GM23248 (cell line): ENCODE results near the gene HAND1. TPM values are rescaled to one million over a fixed set of nuclear protein-coding genes. Genes with fewer than 3 reads are reported as not detected.

Experiments
- DNase-seq: peaks from one replicate; pipeline ENCODE4 v3.0.0-alpha.2; 2015
- H2AFZ ChIP-seq: fragments of 200-600 bp; sonication (generic); 2 replicates; pipeline ENCODE4 v1.6.1; 2016; ENCODE audit warnings: antibody characterized with exemption
- H3F3A ChIP-seq: fragments of 200-600 bp; sonication (generic); 2 replicates; pipeline ENCODE4 v1.6.1; 2016; ENCODE audit warnings: mild to moderate bottlenecking, antibody characterized with exemption, mixed run types; ENCODE audit not compliant: insufficient read depth
- H3K27ac ChIP-seq: fragments of 200-600 bp; sonication (generic); 2 replicates; pipeline ENCODE4 v1.5.1; 2016; ENCODE audit warnings: mild to moderate bottlenecking
- H3K27me3 ChIP-seq: fragments of 200-600 bp; sonication (generic); replicated peaks from 2 replicates; pipeline ENCODE4 v1.6.1; 2016; ENCODE audit warnings: mild to moderate bottlenecking; ENCODE audit not compliant: insufficient read depth
- H3K36me3 ChIP-seq: fragments of 200-600 bp; sonication (generic); 2 replicates; pipeline ENCODE4 v1.6.1; 2016; ENCODE audit warnings: low read depth, mild to moderate bottlenecking
- H3K4me1 ChIP-seq: fragments of 200-600 bp; sonication (generic); 2 replicates; pipeline ENCODE4 v1.6.1; 2016; ENCODE audit warnings: mild to moderate bottlenecking; ENCODE audit not compliant: insufficient read depth
- H3K4me2 ChIP-seq: fragments of 200-600 bp; sonication (generic); one replicate; pipeline ENCODE4 v1.6.1; 2016; ENCODE audit warnings: mild to moderate bottlenecking; ENCODE audit not compliant: unreplicated experiment
- H3K4me3 ChIP-seq: fragments of 200-600 bp; sonication (generic); 2 replicates; pipeline ENCODE4 v1.5.1; 2016; ENCODE audit warnings: mild to moderate bottlenecking
- H3K79me2 ChIP-seq: fragments of 200-600 bp; sonication (generic); 2 replicates; pipeline ENCODE4 v1.6.1; 2016; ENCODE audit warnings: mild to moderate bottlenecking; ENCODE audit not compliant: insufficient read depth
- H3K9ac ChIP-seq: fragments of 200-600 bp; sonication (generic); 2 replicates; pipeline ENCODE4 v1.6.1; 2016; ENCODE audit warnings: mild to moderate bottlenecking
- H3K9me2 ChIP-seq: fragments of 200-600 bp; sonication (generic); 2 replicates; pipeline ENCODE4 v1.6.1; 2016; ENCODE audit warnings: mixed run types, mild to moderate bottlenecking, moderate library complexity; ENCODE audit not compliant: insufficient read depth
- H3K9me3 ChIP-seq: fragments of 200-600 bp; sonication (generic); one replicate; pipeline ENCODE4 v1.6.1; 2017; ENCODE audit warnings: low read depth
- H4K20me1 ChIP-seq: fragments of 200-600 bp; sonication (generic); 2 replicates; pipeline ENCODE4 v1.6.0; 2016; ENCODE audit not compliant: insufficient read depth
- EZH2 ChIP-seq: fragments of 200-600 bp; sonication (generic); IDR thresholded peaks from 2 replicates; pipeline ENCODE4 v1.6.1; 2018; ENCODE audit warnings: antibody characterized with exemption, mild to moderate bottlenecking; ENCODE audit not compliant: insufficient read depth, poor library complexity, severe bottlenecking
- EZH2phosphoT487 ChIP-seq: fragments of 200-600 bp; sonication (generic); IDR thresholded peaks from 2 replicates; pipeline ENCODE4 v1.6.1; 2018; ENCODE audit warnings: antibody characterized with exemption, moderate library complexity, mild to moderate bottlenecking, low read depth; ENCODE audit not compliant: insufficient read depth
- WGBS, 2 experiments: methylation state at CpG; one replicate each; pipeline ENCODE4 v1.1.6; 2015 to 2017; ENCODE audit warnings: low lambda C conversion rate in 2 of 2, low coverage in 1 of 2; ENCODE audit errors: missing lambda C conversion rate in 2 of 2; 5-methylcytosine and 5-hydroxymethylcytosine counted together
- in situ Hi-C: fragments of 300-500 bp; cut with MboI; formaldehyde crosslinking; loops from 2 replicates; pipeline ENCODE4 v1.15.0; 2020
- polyA plus RNA-seq: library from polyadenylated mRNA; unstranded; fragments of >200 nt; fragmentation: Nextera tagmentation; extraction: Ambion mirVana; gene quantifications from 2 replicates; pipeline ENCODE4 v1.2.1, GENCODE V29; 2016
- total RNA-seq: library from RNA; depleted of rRNA; stranded (reverse); fragments of >200 nt; shearing (Covaris generic); gene quantifications from 2 replicates; pipeline ENCODE4 v1.2.3, GENCODE V29; 2014

HAND1 gene
- total and polyA plus RNA-seq, 2 experiments from 2014 or later, result not detected

DNA sequence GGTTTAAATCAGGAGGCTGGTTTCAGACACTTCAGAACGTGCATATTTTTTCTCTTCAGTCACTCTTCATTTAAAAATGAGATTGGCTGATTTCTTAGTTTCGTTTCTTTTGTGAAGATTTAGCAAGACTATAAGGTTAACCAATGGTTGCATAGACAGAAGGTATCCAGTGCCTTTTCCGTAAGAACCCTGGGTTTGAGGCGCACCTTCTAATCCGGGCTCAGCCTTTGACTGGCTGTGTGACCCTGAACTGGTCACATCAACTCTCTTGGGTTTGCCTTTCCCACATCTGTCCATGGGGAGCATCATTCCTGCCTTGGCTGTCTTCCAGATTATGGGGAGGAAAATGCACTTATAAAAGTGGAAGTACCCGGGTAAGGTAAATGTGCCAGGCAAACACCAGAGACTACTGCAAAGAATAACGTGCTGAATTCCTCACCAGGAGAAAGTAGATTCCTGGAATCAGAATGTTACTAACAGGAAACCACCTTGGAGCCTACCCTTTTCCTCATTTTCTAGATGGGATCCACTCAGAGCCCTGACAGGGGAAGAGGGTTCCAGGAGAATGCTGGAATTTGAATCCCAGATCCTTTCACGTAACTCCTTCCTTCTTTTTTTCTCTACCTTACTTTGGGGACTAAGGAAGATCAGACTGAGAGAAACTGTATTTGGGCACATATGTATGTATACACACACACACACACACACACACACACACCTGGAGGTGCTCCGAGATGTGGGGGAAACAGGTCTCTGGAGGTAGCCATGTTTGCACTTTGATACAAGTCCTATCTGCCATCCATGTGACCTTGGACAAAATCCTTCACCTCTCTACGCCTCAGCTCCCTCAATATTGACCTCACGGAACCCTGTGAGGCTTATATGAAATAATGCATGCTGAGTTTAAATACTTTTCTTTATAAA, 6.8 kb downstream of the HAND1 start:
- Histone ChIP-seq H3K4me2 (no peak overlapping the region), H3K27me3 (peaks cover 65% of the 10 kb centered on the region), H3K27ac (no peak overlapping the region), H3K4me1 (no peaks in the 10 kb centered on the region), H3K9me3 (no peaks in the 10 kb centered on the region), H3F3A (0 out of 2 replicates have a peak, but pooled peaks cover 4% of the 10 kb centered on the region), H2AFZ (no peak overlapping the region), H4K20me1 (no peaks in the 10 kb centered on the region), H3K4me3 (no peak overlapping the region), H3K9ac (no peak overlapping the region), H3K36me3 (no peaks in the 10 kb centered on the region), H3K79me2 (no peaks in the 10 kb centered on the region), H3K9me2 (no peaks in the 10 kb centered on the region)
- in situ Hi-C loops, result loop anchor here (25.0 kb wide), 1 partner anchor 341 kb away; no protein-coding TSS in a partner anchor
- no peak for TF ChIP-seq EZH2
- TF ChIP-seq EZH2phosphoT487, result no peak
- no peak for DNase-seq
- WGBS, 2 experiments, result 53 to 59% methylated on average over 11 of the region's 11 CpGs

DNA sequence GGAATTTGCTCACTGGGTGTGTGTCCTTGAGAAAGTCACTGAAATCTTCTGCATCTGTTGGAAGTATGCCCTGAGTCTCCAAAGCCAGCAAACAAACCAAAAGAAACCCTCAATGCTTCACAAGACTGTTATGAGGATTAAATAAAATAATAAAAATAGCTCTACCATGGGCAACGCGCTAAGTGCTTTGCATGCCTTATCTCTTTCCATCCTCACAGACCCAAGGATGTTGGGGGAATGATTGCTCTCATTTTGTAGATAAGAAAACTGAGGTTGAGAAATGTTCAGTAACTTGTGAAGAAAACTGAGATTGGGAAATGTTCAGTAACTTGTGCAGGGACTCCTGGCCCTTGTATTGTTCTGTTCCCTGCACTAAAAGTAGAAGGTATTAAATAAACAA, 7.9 kb downstream of the HAND1 start:
- H2AFZ ChIP-seq, result no peak overlapping the region
- no peaks in the 10 kb centered on the region for H3K79me2 ChIP-seq
- no peak for DNase-seq
- peaks cover 55% of the 10 kb centered on the region for H3K27me3 ChIP-seq
- no peaks in the 10 kb centered on the region for H3K4me1 ChIP-seq
- H3K4me3 ChIP-seq, result no peak overlapping the region
- no peaks in the 10 kb centered on the region for H3K9me2 ChIP-seq
- no peaks in the 10 kb centered on the region for H3K9me3 ChIP-seq
- no peak overlapping the region for H3K9ac ChIP-seq
- no peaks in the 10 kb centered on the region for H4K20me1 ChIP-seq
- H3F3A ChIP-seq, result 0 out of 2 replicates have a peak, but pooled peaks cover 4% of the 10 kb centered on the region
- in situ Hi-C loops, result loop anchor here (25.0 kb wide), 1 partner anchor 342 kb away; no protein-coding TSS in a partner anchor
- no peak overlapping the region for H3K4me2 ChIP-seq
- no peak for TF ChIP-seq EZH2
- no peak for TF ChIP-seq EZH2phosphoT487
- 47 to 48% methylated on average over 2 of the region's 2 CpGs for WGBS, 2 experiments
- H3K27ac ChIP-seq, result no peak overlapping the region
- no peaks in the 10 kb centered on the region for H3K36me3 ChIP-seq

DNA sequence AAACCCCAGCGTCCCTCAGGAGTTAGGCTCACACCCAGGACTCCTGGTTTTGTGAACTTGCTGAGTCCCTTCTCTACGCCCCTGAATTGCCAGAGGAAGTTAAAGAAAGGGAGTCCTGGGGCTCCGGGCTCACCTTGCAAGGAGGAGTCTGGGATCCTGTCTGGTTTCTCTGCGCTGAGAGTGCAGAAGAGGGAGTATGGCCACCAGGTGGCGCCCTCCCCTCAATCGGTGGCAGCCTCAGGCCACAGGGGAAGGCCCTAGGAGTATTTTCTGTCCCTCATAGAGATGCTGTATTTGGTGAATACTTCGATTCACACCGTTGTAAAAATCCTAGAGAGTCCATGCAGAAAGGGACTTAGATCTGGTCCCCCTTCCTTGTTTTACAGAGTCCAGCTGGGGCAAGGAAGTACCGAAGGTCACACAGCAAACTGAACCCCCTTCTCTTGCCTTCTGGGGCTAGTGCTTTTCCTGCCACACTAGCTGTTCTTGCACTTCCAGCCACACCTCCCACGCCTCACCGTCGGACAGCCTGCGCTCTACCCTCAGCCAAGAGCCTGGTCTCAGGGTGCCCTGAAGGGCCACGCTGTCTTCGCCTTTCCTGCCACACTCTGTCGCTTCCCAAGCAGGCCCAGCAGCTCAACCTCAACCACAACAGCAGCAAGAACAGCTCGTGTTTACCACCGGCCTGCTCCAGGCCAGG, 10.2 kb downstream of the HAND1 start:
- TF ChIP-seq EZH2phosphoT487 (no peak), EZH2 (no peak)
- 0 out of 2 replicates have a peak, but pooled peaks cover 4% of the 10 kb centered on the region for H3F3A ChIP-seq
- no peak overlapping the region for H2AFZ ChIP-seq
- H3K4me2 ChIP-seq, result no peak overlapping the region
- peaks cover 31% of the 10 kb centered on the region for H3K27me3 ChIP-seq
- no peaks in the 10 kb centered on the region for H3K9me3 ChIP-seq
- no peaks in the 10 kb centered on the region for H4K20me1 ChIP-seq
- no peaks in the 10 kb centered on the region for H3K36me3 ChIP-seq
- in situ Hi-C loops, result loop anchor here (5.0 to 25.0 kb wide), 2 partner anchors 139 to 344 kb away; no protein-coding TSS in a partner anchor
- H3K4me3 ChIP-seq, result no peak overlapping the region
- DNase-seq, result peak; percentile 80
- no peak overlapping the region for H3K9ac ChIP-seq
- no peak overlapping the region for H3K27ac ChIP-seq
- no peaks in the 10 kb centered on the region for H3K9me2 ChIP-seq
- WGBS, 2 experiments, result 35 to 40% methylated on average over 17 to 18 of the region's 18 CpGs
- no peaks in the 10 kb centered on the region for H3K79me2 ChIP-seq
- H3K4me1 ChIP-seq, result no peaks in the 10 kb centered on the region

GRCh38 chr5:154466671-154467070, 11.4 kb downstream of the HAND1 start:
- H4K20me1 ChIP-seq, result no peaks in the 10 kb centered on the region
- no peak overlapping the region for H3K4me3 ChIP-seq
- in situ Hi-C loops, result loop anchor here (5.0 to 25.0 kb wide), 2 partner anchors 141 to 346 kb away; no protein-coding TSS in a partner anchor
- 0 out of 2 replicates have a peak, but pooled peaks cover 4% of the 10 kb centered on the region for H3F3A ChIP-seq
- H3K9me3 ChIP-seq, result no peaks in the 10 kb centered on the region
- no peak overlapping the region for H3K27ac ChIP-seq
- no peaks in the 10 kb centered on the region for H3K36me3 ChIP-seq
- H3K4me1 ChIP-seq, result no peaks in the 10 kb centered on the region
- no peak for DNase-seq
- no peak overlapping the region for H3K9ac ChIP-seq
- 81 to 82% methylated on average over 5 of the region's 5 CpGs for WGBS, 2 experiments
- no peaks in the 10 kb centered on the region for H3K9me2 ChIP-seq
- H2AFZ ChIP-seq, result no peak overlapping the region
- no peak for TF ChIP-seq EZH2phosphoT487
- no peak for TF ChIP-seq EZH2
- no peak overlapping the region for H3K4me2 ChIP-seq
- peaks cover 20% of the 10 kb centered on the region for H3K27me3 ChIP-seq
- H3K79me2 ChIP-seq, result no peaks in the 10 kb centered on the region
